ENCODE data around the gene PRPF38A.
A peak's percentile ranks its signal among the peaks of the same experiment; 100 is the strongest.

Gene PRPF38A

DNA sequence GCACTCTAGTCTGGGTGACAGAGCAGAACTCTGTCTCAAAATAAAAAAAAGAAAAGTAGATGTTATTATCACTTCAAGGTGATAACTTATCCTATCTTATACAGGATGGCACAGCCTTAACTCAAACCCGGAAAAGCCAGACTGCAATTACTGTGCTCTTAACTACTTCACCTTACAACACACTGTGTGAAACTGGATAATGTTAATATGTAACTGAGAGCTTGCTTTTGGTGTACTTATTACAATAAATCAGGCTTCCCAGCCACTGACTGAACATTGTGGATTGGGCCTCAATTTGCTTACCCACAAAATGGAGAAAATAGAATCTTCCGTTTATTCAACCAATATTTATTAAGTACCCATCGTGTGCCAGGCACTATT, 1.6 kb upstream of the PRPF38A start:
- DNase-seq = no peak

DNA sequence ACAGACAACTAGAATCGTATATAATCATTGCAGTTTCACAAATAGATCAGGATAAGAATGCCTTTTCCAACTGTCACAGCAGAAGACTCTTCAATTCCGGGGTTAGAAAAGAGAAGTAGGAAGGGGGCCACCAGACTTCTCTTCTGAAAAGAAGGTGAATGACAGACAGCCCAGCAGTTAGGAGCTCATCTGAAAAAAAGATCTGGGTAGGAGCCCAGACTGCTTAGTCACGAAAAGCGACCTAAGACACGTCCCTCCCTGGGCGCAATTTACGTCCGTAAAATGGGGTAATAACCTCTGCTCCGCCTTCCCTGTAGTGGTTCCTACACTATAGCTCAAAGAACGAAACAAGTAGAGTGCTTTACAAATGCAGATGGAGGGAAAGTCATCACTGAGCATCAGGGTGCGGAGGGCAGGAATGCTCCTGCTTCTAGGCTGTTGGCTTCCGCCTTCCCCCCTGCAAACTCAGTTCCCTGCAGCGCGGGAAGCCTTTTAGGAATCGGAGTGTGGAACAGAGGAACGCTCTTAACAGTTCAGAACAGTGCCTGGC, 761 bp upstream of the PRPF38A start:
- peak; percentile 49 for DNase-seq

DNA sequence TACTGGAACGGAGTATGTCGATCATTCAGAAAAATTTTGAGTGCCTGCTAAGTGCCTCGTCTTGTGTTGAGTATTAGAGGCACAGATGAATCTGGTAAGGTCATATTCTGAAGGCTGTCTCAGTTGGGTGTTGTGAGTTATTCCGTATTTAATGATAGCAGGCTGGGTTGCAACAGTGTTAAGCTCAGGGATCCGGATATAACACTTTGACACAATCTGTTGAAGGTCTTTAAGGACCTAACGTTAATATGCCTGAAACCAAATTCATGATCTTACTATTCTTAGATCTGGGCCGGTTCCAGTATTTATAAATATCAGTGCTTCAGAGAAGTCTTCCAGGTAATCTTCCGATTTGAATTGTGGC, 555 bp downstream of the PRPF38A start:
- no peak for DNase-seq

DNA sequence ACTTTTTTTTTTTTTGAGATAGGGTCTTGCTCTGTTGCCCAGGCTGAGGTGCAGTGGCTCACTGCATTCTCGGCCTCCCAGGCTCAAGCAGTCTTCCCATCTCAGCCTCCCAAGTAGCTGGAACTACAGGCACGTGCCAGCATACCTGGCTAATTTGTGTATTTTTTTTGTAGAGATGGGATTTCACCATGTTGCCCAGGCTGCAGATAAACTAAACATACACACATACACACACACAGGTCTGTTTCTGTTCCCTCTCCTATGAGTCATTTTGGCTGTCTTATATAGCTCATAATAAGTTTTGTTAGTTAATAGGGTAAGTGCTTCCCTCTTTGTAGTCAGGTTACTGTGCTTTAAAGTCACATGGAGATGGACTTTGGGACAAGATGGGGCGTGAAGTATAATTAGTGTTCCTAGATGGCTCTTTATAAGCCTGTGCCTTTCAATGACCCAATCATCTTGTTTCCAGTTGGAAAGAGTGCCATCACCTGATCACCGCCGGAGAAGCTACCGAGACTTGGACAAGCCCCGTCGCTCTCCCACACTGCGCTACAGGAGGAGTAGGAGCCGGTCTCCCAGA, 9.1 kb downstream of the PRPF38A start:
- DNase-seq = no peak

DNA sequence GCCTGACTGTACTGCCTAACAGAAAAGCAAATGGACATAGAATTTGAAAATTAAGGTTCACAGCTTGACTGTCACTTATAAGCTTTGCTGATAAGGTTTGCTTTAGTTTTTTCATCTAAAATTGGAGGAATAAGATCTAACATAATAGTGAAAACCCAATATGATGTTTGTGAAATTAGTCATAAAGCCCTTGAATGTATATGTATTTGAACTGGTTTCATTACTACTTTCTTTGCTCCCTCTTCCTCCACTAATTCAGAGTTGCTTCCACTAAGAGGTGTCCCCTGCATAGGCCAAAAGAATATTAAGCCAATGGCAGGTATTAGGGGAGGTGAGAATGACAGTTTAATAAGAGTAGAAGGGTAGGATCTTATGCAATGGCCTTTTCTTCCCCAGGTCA, 10.5 kb downstream of the PRPF38A start:
- no peak for DNase-seq

DNA sequence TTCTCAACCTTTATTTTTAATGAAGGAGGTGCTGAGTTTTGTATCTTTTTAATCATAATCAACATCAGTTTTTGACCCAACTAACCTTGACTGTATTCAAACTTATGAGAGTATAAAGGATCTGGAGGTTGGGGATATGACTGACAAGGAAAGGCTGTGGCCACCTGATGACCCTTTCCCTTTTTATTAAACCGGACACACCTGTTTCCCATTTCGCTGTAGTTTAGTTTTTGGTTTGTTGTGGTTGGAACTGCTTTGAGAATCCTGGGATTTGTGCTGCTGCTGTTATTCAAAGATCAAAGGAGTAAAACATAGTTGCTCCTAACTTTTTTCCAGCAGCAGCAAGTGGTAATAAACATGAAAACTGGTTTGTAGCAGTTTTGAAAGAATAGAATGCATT, 12.4 kb downstream of the PRPF38A start:
- DNase-seq = no peak

DNA sequence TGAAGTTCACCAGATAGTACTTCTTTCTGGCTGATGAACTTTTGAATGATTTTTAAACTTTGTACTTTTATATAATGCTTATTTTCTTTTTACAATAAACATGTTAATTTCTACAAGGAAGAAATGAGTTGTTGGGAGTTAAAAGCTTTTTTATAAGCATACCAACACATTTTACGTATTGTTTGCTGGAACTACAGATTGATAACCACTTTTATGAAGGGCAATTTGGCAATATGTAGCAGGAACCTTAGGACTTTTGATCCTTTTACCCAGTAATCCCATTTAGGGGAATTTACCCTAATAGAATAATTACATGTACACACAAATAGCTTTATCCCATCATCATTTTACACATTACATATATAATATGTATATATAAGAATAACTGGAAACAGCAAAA, 16.3 kb downstream of the PRPF38A start:
- DNase-seq = no peak

DNA sequence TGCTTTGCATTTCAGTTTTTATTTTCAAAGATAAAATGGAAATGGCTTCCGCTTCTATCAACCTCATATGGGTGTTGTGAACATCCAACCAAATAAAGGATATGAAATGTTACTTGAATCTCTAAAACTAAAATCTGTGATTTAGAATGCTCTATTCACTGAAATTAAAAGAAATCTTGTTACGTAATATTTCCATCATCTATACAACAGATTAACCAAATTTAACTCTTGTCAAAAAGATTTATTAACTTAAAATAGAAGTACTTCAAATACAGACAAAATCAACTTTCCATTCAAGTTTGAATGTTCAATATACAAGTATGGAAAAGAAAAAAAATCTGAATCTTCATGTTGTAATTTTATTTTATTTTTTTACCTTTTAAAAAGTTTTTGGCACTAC, 18.7 kb downstream of the PRPF38A start:
- DNase-seq = no peak

DNA sequence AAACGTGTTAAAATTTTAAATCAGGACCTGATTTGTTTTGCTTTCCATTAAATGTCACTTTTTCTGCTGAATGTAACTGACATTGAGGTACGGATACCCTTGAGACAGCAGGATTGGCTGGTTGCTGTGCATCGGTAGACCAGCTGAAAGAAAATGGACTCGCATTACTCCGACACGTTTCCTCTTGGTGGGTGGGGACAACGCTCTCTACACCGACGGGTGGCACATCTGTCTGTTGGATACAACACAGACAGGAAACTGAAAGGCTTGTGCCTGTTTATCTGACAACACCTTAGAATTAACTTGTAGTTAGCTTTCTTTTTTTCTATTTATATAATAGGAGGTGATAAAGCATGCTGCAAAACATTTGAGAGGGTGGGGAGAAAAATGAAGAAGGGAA, 19.4 kb downstream of the PRPF38A start:
- DNase-seq = no peak

DNA sequence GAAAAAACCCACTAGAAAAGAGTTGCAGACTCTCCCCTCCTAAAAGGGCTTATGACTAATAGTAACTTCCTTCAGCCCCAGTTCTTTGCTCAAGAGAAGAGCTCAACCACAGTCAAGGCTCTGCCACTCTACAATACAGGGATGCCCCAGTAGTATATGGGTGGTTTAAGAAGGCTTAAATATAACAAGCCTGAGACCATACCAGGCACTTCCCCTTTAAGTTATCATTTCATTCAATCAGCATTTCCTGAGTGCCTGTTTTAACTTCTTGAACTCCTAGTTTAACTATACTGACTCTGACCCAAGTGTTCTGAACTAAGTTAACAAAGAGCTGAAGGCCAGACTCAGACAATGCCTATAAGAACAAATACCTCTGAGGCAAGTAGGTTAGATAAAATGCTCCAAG, 19.8 kb downstream of the PRPF38A start:
- DNase-seq = no peak

DNA sequence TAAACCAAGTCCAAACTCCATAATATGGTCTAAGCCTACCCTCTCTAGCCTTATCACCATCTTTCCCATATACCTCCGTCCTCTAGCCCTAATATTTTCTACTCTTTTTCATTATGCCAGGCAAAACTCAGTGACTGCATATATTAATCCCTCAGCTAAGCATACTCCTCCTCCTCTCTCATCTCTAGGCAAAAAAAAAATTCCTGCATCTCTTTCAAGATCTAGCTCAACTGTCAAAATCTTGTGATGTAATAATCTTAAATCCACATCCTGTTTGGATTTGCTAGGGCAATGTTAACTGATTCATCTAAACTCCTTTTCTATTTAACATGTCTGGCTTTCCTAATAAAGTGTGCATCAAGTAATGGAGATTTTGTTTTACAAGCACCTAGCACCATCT, 20.4 kb downstream of the PRPF38A start:
- DNase-seq = no peak

DNA sequence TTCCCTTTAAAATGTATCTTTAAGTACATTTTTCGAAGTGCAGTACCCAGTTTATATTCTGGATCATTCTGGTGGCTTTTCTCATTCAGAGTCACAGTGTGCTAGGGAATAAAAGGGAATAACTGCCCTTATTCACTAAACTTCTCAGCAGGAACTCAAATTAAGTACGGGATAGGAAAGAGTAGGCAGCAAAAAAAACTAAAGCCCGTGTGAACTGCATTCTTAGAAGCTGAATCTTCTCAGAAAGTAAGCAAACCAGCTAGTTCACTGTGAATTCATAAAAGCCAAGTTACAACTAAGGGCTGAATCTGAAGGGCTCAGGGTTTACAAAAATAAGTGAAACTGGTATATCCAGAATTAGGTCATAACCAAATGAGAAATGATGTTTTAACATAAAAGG, 22.0 kb downstream of the PRPF38A start:
- DNase-seq = no peak

DNA sequence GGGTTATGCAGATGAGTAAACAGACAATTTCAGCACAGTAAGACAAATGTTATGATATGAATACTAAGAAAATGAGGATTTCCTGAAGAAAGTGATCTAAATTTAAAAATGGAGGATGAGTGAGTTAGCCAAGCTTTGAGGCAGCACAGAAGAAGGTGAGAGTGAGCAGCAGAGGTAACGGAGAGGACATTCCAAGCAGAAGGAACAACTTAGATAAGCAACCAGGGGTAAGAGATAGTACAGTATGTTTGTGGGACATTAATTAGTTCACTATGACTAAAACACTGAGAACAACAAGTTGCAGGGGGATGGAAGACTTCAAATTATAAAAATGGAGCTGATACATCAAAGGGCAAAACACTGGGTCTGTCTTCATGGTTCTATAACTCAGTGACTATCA, 22.8 kb downstream of the PRPF38A start:
- DNase-seq = no peak

DNA sequence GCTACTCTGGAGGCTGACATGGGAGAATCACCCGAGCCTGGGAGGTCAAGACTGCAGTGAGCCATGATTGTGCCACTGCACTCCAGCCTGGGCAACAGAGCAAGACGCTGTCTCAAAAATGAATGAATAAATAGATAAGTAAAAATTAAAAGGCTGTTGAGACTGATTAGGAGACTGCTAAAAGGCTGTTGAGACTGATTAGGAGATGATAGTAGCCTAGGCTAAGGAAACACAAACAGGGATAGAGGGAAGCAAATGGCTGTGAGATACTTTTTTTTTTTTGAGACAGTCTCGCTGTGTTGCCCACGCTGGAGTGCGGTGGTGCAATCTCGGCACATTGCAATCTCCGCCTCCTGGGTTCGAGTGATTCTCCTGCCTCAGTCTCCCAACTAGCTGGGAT, 28.4 kb downstream of the PRPF38A start:
- DNase-seq = no peak

DNA sequence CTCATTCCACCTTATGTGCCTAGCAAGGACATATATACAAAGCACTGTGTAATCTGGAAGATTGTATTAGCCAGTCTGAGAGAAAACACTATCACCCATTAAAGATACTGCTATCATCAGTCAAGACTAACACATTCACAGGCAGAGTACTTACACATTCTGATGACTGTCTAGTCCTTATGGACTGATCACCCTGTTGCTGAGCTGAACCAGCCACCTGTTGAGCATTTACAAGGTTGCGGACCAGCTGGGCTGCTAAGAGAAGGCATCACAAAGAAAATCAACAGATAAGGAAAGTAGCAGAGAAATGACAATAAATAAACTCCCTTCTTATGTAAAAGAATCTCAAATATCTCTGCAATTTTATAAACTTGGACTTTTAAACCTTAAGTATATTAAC, 30.8 kb downstream of the PRPF38A start:
- no peak for DNase-seq

DNA sequence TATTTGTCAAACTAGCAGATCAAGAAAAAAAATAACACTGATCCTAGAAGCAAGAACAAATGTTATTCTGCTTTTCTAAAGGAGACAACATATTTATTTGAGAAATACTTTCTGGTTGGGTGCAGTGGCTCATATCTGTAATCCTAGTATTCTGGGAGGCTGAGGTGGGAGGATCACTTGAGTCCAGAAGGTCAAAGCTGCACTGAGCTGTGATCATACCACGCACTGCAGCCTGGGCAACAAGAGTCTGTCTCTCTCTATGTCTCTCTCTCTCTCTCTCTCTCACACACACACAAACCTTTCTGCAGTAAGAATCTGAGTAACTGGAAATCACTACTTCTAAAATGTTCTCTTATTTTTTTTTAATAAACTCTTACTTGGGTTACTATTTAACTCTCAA, 31.2 kb downstream of the PRPF38A start:
- no peak for DNase-seq

DNA sequence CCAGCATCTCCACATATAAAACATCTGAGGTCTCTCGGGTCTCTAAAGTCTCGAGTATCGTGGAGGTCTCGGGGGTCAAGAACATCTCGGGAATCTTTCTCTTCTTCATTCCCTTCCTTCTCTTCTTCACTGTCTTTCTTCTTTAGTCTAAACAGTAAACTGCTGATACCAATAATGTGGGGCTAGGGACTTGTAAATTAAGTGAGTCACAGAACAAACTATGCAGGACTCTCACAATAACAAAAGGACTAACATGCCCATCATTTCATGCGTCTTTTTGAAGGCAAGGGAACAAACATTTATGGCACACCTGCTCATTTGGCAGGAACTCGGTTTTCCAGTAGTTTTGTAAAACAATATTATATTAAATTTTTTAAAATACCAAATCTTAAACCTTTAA, 32.4 kb downstream of the PRPF38A start:
- no peak for DNase-seq

DNA sequence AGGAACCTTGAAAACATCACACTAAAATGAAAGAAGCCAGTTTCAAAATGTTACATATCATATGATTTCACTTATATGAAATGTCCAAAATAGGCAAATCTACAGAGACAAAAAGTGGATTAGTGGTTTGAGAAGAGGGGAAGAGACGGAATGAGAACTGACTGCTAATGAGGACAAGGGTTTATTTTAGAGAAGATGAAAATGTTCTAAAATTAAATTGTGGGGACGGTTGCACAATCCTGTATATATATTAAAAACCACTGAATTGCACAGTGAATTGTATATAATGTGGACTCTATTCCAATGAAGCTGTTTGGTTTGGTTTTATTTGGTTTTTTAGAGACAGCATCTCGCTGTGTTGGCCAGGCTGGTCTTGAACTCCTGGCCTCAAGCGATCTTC, 35.6 kb downstream of the PRPF38A start:
- no peak for DNase-seq

DNA sequence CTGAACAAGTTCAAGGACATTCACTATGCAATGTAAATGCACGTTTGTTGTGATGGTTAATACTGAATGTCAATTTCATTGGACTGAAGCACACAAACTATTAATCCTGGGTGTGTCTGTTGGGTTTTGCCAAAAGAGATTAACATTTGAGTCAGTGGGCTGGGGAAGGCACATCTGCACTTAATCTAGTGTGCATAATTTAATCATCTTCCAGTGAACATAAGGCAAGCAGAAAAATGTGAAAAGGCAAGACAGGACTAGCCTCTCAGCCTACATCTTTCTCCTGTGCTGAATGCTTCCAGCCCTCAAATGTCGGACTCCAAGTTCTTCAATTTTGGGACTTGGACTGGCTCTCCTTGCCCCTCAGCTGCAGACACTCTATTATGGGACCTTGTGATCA, 40.1 kb downstream of the PRPF38A start:
- DNase-seq = no peak

DNA sequence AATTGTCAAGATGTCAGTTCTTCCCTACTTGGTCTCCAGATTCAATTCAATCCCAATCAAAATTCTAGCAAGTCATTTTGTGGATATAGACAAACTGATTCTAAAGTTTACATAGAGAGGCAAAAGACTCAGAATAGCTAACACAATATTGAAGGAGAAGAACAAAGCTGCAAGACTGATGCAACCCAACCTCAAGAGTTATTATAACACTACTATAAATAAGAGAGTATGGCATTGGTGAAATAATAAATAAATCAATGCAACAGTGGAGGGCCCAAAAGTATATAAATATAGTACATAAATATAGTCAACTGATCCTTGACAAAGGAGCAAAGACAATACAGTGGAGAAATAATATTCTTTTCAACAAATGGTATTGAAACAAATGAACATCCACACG, 49.7 kb downstream of the PRPF38A start:
- DNase-seq = no peak

DNA sequence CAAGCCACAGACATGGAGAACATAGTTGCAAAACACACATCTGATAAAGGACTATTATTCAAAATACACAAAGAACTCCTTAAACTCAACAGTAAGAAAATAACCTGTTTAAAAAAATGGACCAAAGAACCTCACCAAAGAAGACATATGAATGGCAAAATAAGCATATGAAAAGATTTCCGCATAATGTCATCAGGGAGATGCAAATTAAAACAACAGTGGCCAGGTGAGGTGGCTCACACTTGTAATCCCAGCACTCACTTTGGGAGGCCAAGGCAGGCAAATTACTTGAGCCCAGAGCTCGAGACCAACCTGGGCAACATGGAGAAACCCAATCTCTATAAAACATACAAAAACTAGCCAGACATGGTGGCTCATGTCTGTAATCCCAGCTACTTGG, 50.4 kb downstream of the PRPF38A start:
- DNase-seq = no peak

DNA sequence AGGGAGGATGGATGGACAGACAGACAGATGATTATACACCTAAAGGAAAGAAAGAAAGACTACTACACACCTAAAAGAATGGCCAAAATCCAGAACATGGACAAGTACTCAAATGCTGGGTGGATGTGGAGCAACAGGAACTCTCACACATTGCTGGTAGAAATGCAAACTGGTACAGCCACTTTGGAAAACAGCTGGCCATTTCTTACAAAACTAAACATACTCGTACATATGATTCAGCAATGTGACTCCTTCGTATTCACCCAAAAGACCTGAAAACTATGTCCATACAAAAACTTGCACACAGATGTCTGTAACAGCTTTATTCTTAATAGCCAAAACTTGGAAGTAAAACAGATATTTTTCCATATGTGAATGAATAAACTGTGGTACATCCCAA, 51.3 kb downstream of the PRPF38A start:
- DNase-seq = no peak

DNA sequence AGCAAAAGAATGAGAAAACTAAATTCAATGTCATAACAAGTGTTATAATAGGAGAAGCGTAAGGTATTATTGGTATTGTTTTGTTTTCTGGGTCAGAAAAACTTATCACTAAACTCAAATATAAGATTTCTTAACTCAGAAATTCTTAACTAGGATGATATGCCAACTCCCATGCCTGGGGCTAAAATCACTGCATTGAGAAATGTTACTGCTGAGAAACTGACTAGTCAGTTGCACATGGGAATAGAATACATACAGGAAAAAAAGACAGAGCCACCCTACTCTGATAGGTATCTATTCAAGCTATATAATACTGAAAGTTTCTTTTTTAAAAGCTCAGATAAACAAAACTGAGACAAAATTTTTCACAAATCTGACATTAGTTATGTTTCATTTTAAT, 56.3 kb downstream of the PRPF38A start:
- peak; percentile 31 for DNase-seq

DNA sequence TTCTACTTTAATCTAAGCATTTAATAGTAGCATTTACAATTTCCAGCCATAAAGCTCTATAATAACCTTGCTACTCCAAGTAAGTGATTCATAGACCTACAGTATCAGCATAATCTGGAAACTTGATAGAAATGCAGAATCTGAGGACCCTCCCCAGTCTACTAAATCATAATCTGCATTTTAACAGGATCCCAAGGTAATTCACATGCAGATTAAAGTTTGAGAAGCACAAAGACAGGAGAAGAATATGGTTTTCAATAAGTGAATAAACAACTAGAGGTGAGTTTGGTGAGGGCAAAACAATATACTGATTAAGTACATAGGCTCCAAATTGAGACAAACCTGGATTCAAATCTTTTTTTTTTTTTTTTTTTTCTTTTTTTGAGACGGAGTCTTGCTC, 57.4 kb downstream of the PRPF38A start:
- DNase-seq = no peak

DNA sequence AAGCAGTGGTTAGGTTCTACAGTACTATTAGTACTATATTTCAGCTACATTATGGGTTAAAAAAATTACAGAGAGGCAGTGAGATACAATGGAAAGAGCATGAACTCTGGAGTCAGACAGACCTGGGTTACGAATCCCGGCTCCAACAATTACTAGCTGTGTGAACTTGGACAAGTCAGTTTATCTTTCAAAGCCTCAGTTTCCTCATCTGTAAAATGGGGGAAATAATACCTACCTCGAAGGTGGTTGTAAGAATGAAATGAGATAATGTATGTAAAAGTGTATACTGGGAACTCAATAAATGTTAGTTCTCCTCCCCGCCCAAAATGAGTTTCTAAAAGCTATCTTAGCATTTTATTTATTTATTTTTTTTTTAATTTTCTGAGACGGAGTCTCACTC, 59.5 kb downstream of the PRPF38A start:
- DNase-seq = no peak

DNA sequence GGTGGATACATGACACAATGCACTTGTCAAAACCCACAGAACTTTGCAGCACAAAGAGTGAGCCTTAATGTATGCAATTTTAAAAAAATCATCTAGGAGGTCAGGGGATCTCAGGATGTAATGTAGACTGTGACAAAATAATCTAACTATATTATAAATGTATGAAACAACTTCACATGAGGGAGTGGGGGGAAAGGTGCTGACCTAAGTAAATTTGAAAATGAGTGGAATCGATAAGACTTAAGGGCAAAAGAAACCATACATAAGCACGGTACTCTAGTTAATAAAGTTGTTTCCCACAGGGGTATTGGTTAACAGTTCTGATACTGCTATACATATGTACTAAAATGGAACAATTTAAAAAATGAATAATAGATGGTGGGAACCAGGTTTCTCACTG, 64.7 kb downstream of the PRPF38A start:
- DNase-seq = no peak

All from NCI-H226 (cell line).